Right atrium auricular region (tissue), 2 donors: ENCODE results near the gene NLRC5. TPM values are rescaled to one million over a fixed set of nuclear protein-coding genes. Genes with fewer than 3 reads are reported as not detected.
A peak's percentile ranks its signal among the peaks of the same experiment; 100 is the strongest.

Source experiments
- DNase-seq: peaks from one replicate; pipeline ENCODE4 v3.0.0-alpha.2; 2019; ENCODE audit warnings: low spot score
- H3K27ac ChIP-seq, 2 donors: fragments of 200-600 bp; sonication (generic); 1 replicate in 1 of 2; 2 replicates in 1 of 2; pipeline ENCODE4 v1.5.1; 2016 to 2019
- H3K27me3 ChIP-seq, 2 donors: fragments of 200-600 bp; sonication (generic); one replicate each; pipeline versions ENCODE4 v1.5.1 to v1.6.0; 2017 to 2019
- H3K36me3 ChIP-seq: fragments of 200-600 bp; sonication (generic); one replicate; pipeline ENCODE4 v1.5.1; 2016
- H3K4me1 ChIP-seq, 2 donors: fragments of 200-600 bp; sonication (generic); one replicate each; pipeline versions ENCODE4 v1.5.1 to v1.6.0; 2017 to 2019
- H3K4me3 ChIP-seq, 2 donors: fragments of 200-600 bp; sonication (generic); 1 replicate in 1 of 2; 2 replicates in 1 of 2; pipeline ENCODE4 v1.5.1; 2017 to 2019; ENCODE audit warnings: mild to moderate bottlenecking in 1 of 2, moderate library complexity in 1 of 2
- H3K9me3 ChIP-seq, 2 donors: fragments of 200-600 bp; sonication (generic); one replicate each; pipeline ENCODE4 v1.5.1; 2019
- total RNA-seq, 2 donors: library from RNA; depleted of rRNA; stranded (reverse); fragments of >200 nt; gene quantifications; one replicate each; pipeline ENCODE4 v1.1.0, GENCODE V29; 2016
- TF ChIP-seq, protein P1 (sequence below), 2 donors: fragments of 200-600 bp; sonication (generic); IDR thresholded peaks; one replicate each; pipeline ENCODE4 v1.5.1; 2019; ENCODE audit warnings: antibody characterized with exemption in 2 of 2

The NLRC5 gene
- total RNA-seq, 2 donors from 2014 or later: 8.0 to 9.7 TPM

DNA sequence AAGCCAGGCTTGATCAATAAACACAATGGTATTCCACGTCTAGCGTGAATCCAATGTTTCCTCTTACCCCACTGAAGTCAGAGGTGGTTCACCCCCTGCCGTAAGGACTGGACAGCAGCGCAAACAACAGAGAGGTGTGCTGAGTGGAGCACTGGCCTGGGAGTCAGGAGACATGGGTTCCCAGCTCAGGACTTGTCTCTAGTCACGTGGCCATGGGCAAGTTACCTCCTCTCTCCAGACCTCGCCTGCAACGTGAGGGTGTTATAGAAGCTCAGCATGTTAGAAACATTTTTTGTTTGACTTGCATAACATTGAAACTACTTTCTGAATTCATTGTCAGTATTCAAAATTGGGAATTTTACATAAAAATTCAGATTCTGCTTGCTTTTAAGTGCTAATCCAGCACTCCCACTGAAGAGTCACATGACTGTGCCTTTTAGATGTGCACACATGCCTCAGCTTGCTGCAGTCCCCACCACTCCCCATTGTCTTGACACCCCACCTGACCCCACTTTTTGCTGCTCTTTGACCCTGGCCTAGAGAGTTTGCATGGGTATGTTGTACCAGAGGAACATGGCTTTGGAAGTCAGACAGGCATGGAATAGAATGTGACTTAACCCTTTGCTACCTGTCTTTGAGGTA is 94.2 kb downstream of the NLRC5 start:
- Histone ChIP-seq H3K27me3 (no peaks in the 10 kb centered on the region), H3K9me3 (no peaks in the 10 kb centered on the region), H3K4me3 (no peak overlapping the region), H3K36me3 (no peaks in the 10 kb centered on the region), H3K4me1 (peaks cover 0 to 9% of the 10 kb centered on the region in 2 donors), H3K27ac (no peak overlapping the region)
- TF ChIP-seq, protein P1, sequence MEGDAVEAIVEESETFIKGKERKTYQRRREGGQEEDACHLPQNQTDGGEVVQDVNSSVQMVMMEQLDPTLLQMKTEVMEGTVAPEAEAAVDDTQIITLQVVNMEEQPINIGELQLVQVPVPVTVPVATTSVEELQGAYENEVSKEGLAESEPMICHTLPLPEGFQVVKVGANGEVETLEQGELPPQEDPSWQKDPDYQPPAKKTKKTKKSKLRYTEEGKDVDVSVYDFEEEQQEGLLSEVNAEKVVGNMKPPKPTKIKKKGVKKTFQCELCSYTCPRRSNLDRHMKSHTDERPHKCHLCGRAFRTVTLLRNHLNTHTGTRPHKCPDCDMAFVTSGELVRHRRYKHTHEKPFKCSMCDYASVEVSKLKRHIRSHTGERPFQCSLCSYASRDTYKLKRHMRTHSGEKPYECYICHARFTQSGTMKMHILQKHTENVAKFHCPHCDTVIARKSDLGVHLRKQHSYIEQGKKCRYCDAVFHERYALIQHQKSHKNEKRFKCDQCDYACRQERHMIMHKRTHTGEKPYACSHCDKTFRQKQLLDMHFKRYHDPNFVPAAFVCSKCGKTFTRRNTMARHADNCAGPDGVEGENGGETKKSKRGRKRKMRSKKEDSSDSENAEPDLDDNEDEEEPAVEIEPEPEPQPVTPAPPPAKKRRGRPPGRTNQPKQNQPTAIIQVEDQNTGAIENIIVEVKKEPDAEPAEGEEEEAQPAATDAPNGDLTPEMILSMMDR (IDR thresholded peaks at IDR 0.05): no peak
- no peak for DNase-seq

DNA sequence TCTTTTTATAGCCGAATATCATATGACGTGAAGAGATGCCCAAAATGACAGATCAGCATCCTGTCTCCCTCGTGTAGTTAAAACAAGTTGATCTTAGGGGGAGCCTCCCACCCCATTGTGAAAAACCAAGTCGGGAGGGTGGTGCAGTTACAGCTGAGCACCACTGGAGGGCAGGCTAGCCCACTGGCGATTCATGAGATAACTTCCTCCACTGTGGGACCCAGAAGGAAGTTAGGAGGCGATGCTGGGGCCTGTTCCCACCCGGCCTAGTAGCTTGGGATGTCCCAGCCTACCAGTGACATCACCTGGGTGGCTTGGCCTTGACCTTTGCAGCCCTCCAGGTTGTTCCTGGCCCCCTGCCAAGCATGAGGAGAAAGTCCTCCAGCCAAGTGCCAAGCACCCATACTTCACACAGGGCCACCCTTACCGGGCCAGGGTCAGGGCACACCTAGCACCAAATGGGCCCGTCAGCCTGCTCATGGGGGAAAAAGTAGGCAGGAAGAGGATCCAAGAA is 95.0 kb downstream of the NLRC5 start:
- no peaks in the 10 kb centered on the region for H3K27me3 ChIP-seq
- no peaks in the 10 kb centered on the region for H3K36me3 ChIP-seq
- TF ChIP-seq, protein P1 (IDR thresholded peaks at IDR 0.05): peak; percentile 97 to 99
- no peak overlapping the region for H3K27ac ChIP-seq
- DNase-seq: peak; percentile 83
- H3K4me3 ChIP-seq: no peak overlapping the region
- peaks cover 0 to 9% of the 10 kb centered on the region in 2 donors for H3K4me1 ChIP-seq
- no peaks in the 10 kb centered on the region for H3K9me3 ChIP-seq

DNA sequence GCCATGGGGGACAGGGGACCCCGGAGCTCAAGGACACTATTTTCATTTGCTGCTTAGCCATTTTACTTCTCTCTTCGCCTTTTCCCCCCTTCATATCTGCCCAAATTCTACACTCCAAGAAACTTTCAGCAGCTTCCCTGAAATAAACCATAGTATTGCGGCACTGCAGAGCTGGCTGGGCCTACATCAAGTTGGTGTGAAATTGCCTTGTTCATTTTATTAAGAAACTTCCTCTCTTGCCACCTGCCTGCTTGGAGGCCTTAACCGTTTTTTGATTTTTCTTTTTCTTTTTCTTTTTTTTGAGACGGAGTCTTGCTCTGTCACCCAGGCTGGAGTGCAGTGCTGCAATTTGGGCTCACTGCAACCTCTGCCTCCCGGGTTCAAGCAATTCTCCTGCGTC is 95.6 kb downstream of the NLRC5 start:
- H3K4me1 ChIP-seq: peaks cover 0 to 9% of the 10 kb centered on the region in 2 donors
- H3K36me3 ChIP-seq: no peaks in the 10 kb centered on the region
- no peak overlapping the region for H3K27ac ChIP-seq
- TF ChIP-seq, protein P1 (IDR thresholded peaks at IDR 0.05): no peak
- no peak overlapping the region for H3K4me3 ChIP-seq
- no peaks in the 10 kb centered on the region for H3K27me3 ChIP-seq
- no peak for DNase-seq
- H3K9me3 ChIP-seq: no peaks in the 10 kb centered on the region

DNA sequence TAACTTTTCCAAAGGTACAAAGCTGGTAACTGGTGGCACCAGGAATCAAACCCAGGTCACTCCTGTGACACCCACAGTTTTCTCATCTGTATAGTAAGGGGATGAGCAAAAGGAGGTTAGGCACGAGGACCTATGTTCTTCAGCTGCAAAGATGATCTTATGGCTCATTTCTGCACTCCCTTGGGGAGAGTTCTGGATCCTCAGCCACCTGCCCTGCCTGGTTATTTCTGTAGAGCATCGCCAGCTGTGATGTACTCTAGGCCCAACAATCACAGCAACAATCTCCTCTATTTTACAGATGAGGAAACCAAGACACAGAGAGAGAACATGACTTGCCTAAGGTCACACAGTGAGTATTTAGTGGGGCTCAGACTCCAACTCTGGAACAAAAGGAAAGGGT is 97.6 kb downstream of the NLRC5 start:
- TF ChIP-seq, protein P1 (IDR thresholded peaks at IDR 0.05): no peak
- Histone ChIP-seq H3K36me3 (no peaks in the 10 kb centered on the region), H3K4me1 (peaks cover 0 to 19% of the 10 kb centered on the region in 2 donors), H3K27ac (no peak overlapping the region), H3K9me3 (no peaks in the 10 kb centered on the region), H3K4me3 (no peak overlapping the region), H3K27me3 (no peaks in the 10 kb centered on the region)
- no peak for DNase-seq

DNA sequence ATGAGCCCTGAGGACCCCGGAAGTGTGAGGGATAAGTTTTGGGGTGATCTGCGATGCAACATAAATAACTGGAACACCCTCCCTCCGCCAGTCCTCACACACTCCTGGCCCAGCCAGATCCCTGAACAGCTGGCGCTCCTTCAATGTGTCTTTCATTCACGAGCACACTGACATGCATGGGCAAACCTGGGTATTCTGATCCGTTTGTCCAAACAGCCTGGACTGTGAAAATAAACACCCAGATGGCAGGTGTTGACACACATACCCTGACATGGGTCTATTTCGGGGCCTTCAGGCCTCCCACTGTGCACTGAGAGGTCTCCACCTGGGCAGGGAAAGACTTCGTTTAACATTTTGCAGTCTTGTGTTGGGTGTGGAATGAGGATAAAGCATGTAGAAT is 100.0 kb downstream of the NLRC5 start:
- TF ChIP-seq, protein P1 (IDR thresholded peaks at IDR 0.05): no peak
- Histone ChIP-seq H3K27me3 (no peaks in the 10 kb centered on the region), H3K9me3 (no peaks in the 10 kb centered on the region), H3K4me3 (no peak overlapping the region), H3K27ac (no peak overlapping the region), H3K4me1 (peaks cover 0 to 27% of the 10 kb centered on the region in 2 donors), H3K36me3 (no peaks in the 10 kb centered on the region)
- DNase-seq: no peak
